H9 (cell line): ENCODE results near the gene CDNF. TPM values are rescaled to one million over a fixed set of nuclear protein-coding genes. Genes with fewer than 3 reads are reported as not detected.

Experiments
- DNase-seq: peaks from one replicate; pipeline ENCODE4 v3.0.0-alpha.2; 2017
- H2AFZ ChIP-seq: one replicate; pipeline ENCODE4 v1.6.1; 2013; ENCODE audit warnings: mild to moderate bottlenecking, low read length, control low read depth, moderate library complexity
- H2AK5ac ChIP-seq: 2 replicates; pipeline ENCODE4 v1.6.1; 2013; ENCODE audit warnings: low read length, control low read depth, mixed read lengths; ENCODE audit not compliant: insufficient read length
- H2BK120ac ChIP-seq: one replicate; pipeline ENCODE4 v1.6.1; 2013; ENCODE audit warnings: low read depth, mild to moderate bottlenecking, low read length, control low read depth, inconsistent platforms; ENCODE audit not compliant: poor library complexity, severe bottlenecking
- H2BK12ac ChIP-seq: 2 replicates; pipeline ENCODE4 v1.6.1; 2013; ENCODE audit warnings: low read length, control low read depth, mixed read lengths, low read depth; ENCODE audit not compliant: insufficient read length
- H2BK15ac ChIP-seq: 2 replicates; pipeline ENCODE4 v1.6.1; 2013; ENCODE audit warnings: low read depth, low read length, control low read depth
- H2BK20ac ChIP-seq: one replicate; pipeline ENCODE4 v1.6.1; 2013; ENCODE audit warnings: low read depth, mild to moderate bottlenecking, low read length, control low read depth, inconsistent platforms; ENCODE audit not compliant: poor library complexity, severe bottlenecking
- H2BK5ac ChIP-seq: 2 replicates; pipeline ENCODE4 v1.6.1; 2013; ENCODE audit warnings: low read length, control low read depth, mixed read lengths; ENCODE audit not compliant: insufficient read length
- H3K14ac ChIP-seq: 2 replicates; pipeline ENCODE4 v1.6.1; 2013; ENCODE audit warnings: low read length, control low read depth; ENCODE audit not compliant: insufficient read depth
- H3K18ac ChIP-seq: 2 replicates; pipeline ENCODE4 v1.6.1; 2013; ENCODE audit warnings: low read depth, mild to moderate bottlenecking, mixed read lengths, low read length, control low read depth; ENCODE audit not compliant: insufficient read length
- H3K23ac ChIP-seq: 2 replicates; pipeline ENCODE4 v1.6.1; 2013; ENCODE audit warnings: low read length, control low read depth, mixed read lengths, low read depth; ENCODE audit not compliant: insufficient read length
- H3K23me2 ChIP-seq: 2 replicates; pipeline ENCODE4 v1.6.1; 2013; ENCODE audit warnings: low read depth, mild to moderate bottlenecking, mixed read lengths, low read length, control low read depth; ENCODE audit not compliant: insufficient read length, poor library complexity, severe bottlenecking
- H3K27ac ChIP-seq: 2 replicates; pipeline ENCODE4 v1.5.1; 2013; ENCODE audit warnings: low read length, control low read depth, mixed read lengths, low read depth; ENCODE audit not compliant: insufficient read length
- H3K27me3 ChIP-seq: 2 replicates; pipeline ENCODE4 v1.6.1; 2013; ENCODE audit warnings: low read length, control low read depth, inconsistent platforms; ENCODE audit not compliant: insufficient read depth
- H3K4ac ChIP-seq: 2 replicates; pipeline ENCODE4 v1.6.1; 2013; ENCODE audit warnings: low read depth, mild to moderate bottlenecking, control low read depth, inconsistent platforms, low read length, moderate library complexity
- H3K4me1 ChIP-seq: 2 replicates; pipeline ENCODE4 v1.6.1; 2013; ENCODE audit warnings: low read length, control low read depth, inconsistent platforms; ENCODE audit not compliant: insufficient read depth
- H3K4me2 ChIP-seq: 2 replicates; pipeline ENCODE4 v1.6.1; 2013; ENCODE audit warnings: low read length, control low read depth, mixed read lengths; ENCODE audit not compliant: insufficient read length, insufficient read depth
- H3K56ac ChIP-seq: 2 replicates; pipeline ENCODE4 v1.6.1; 2013; ENCODE audit warnings: low read depth, mild to moderate bottlenecking, mixed read lengths, low read length, control low read depth; ENCODE audit not compliant: insufficient read length
- H3K79me1 ChIP-seq: 2 replicates; pipeline ENCODE4 v1.6.1; 2013; ENCODE audit warnings: low read depth, mild to moderate bottlenecking, moderate library complexity, low read length, control low read depth, inconsistent platforms; ENCODE audit not compliant: insufficient read depth, poor library complexity, severe bottlenecking
- H3K79me2 ChIP-seq: 2 replicates; pipeline ENCODE4 v1.6.1; 2013; ENCODE audit warnings: low read length, control low read depth, inconsistent platforms; ENCODE audit not compliant: insufficient read depth
- H3K9ac ChIP-seq: 2 replicates; pipeline ENCODE4 v1.6.1; 2013; ENCODE audit warnings: low read length, control low read depth, mixed read lengths; ENCODE audit not compliant: insufficient read length; ENCODE audit errors: extremely low read depth
- H3K9me3 ChIP-seq: one replicate; pipeline ENCODE4 v1.6.1; 2013; ENCODE audit warnings: low read depth, low read length, inconsistent platforms; ENCODE audit not compliant: control insufficient read depth
- H3T11ph ChIP-seq: one replicate; pipeline ENCODE4 v1.6.1; 2013; ENCODE audit warnings: mild to moderate bottlenecking, low read length, control low read depth, inconsistent platforms
- H4K20me1 ChIP-seq: one replicate; pipeline ENCODE4 v1.6.1; 2013; ENCODE audit not compliant: control insufficient read depth, insufficient read length, insufficient read depth
- H4K5ac ChIP-seq: 2 replicates; pipeline ENCODE4 v1.6.1; 2013; ENCODE audit warnings: low read depth, mild to moderate bottlenecking, mixed read lengths, low read length, control low read depth; ENCODE audit not compliant: insufficient read length
- H4K8ac ChIP-seq: replicated peaks from 2 replicates; pipeline ENCODE4 v1.6.1; 2013; ENCODE audit warnings: low read length, control low read depth, mixed read lengths, low read depth; ENCODE audit not compliant: insufficient read length
- H4K91ac ChIP-seq: 2 replicates; pipeline ENCODE4 v1.6.1; 2013; ENCODE audit warnings: low read depth, mild to moderate bottlenecking, moderate library complexity, mixed read lengths, low read length, control low read depth; ENCODE audit not compliant: insufficient read length
- H3K27ac Mint-ChIP-seq, 3 experiments: 2 replicates in 2 of 3; 3 replicates in 1 of 3; pipeline ENCODE4 v1.8.0; 2020 to 2021; ENCODE audit warnings: mixed read lengths in 3 of 3, mild to moderate bottlenecking in 1 of 3, moderate library complexity in 1 of 3
- H3K27me3 Mint-ChIP-seq: 2 replicates; pipeline ENCODE4 v1.8.0; 2021; ENCODE audit warnings: low read depth, mild to moderate bottlenecking, moderate library complexity, mixed read lengths
- H3K36me3 Mint-ChIP-seq, 3 experiments: 2 replicates in 2 of 3; 3 replicates in 1 of 3; pipeline ENCODE4 v1.8.0; 2020 to 2021; ENCODE audit warnings: low read depth in 3 of 3, mixed read lengths in 3 of 3; ENCODE audit not compliant: insufficient read depth in 1 of 3
- H3K4me1 Mint-ChIP-seq, 2 experiments: 2 replicates each; pipeline ENCODE4 v1.8.0; 2020; ENCODE audit warnings: mixed read lengths in 2 of 2
- H3K4me3 Mint-ChIP-seq, 2 experiments: 2 replicates in 1 of 2; 3 replicates in 1 of 2; pipeline ENCODE4 v1.8.0; 2020 to 2021; ENCODE audit warnings: mild to moderate bottlenecking in 2 of 2, mixed read lengths in 2 of 2, moderate library complexity in 1 of 2
- H3K9me3 Mint-ChIP-seq, 2 experiments: 2 replicates in 1 of 2; 3 replicates in 1 of 2; pipeline ENCODE4 v1.8.0; 2020; ENCODE audit warnings: mild to moderate bottlenecking in 2 of 2, mixed read lengths in 2 of 2, moderate library complexity in 1 of 2
- CTCF ChIP-seq: fragments of 200-600 bp; sonication (generic); conservative IDR thresholded peaks from 3 replicates; pipeline ENCODE4 v1.8.0; 2021; ENCODE audit warnings: antibody characterized with exemption, mild to moderate bottlenecking
- WGBS: extraction: QIAGEN DNeasy Blood & Tissue Kit; methylation state at CpG from one replicate; pipeline ENCODE4 v1.1.7; 2013; ENCODE audit warnings: missing lambda C conversion rate, low lambda C conversion rate, mixed read lengths; ENCODE audit not compliant: insufficient read length; ENCODE audit errors: extremely low coverage; 5-methylcytosine and 5-hydroxymethylcytosine counted together
- total RNA-seq: library from RNA; stranded (reverse); gene quantifications from 2 replicates; pipeline ENCODE4 v1.2.1, GENCODE V29; 2021

Gene CDNF
- total RNA-seq, 1 experiment from 2014 or later, result 1.3 TPM

- Histone ChIP-seq H3K9ac (no peak overlapping the region), H3K14ac (no peak overlapping the region)
- H3K4me3 Mint-ChIP-seq, result no peak overlapping the region
These were observed 66.9 kb downstream of the CDNF start for GRCh38 chr10:14770927-14771326.

More at GRCh38 chr10:14770927-14771326, 66.9 kb downstream of the CDNF start:
- no peaks in the 10 kb centered on the region for H3K4me1 ChIP-seq
- no peak overlapping the region for H4K91ac ChIP-seq
- no peak overlapping the region for H3K4me2 ChIP-seq
- H3K27me3 ChIP-seq, result no peaks in the 10 kb centered on the region
- no peaks in the 10 kb centered on the region for H3K4me1 Mint-ChIP-seq
- H2BK20ac ChIP-seq, result no peak overlapping the region
- TF ChIP-seq CTCF, result no peak
- H3K27ac ChIP-seq, result no peak overlapping the region
- H3K27ac Mint-ChIP-seq, result no peak overlapping the region
- no peaks in the 10 kb centered on the region for H3K9me3 Mint-ChIP-seq
- H3T11ph ChIP-seq, result no peak overlapping the region
- H2BK12ac ChIP-seq, result no peak overlapping the region
- no peak overlapping the region for H2BK5ac ChIP-seq
- WGBS, result no CpG with 5 or more reads among the region's 2 CpGs
- no peaks in the 10 kb centered on the region for H4K20me1 ChIP-seq
- no peak overlapping the region for H3K56ac ChIP-seq
- H4K8ac ChIP-seq, result no peak overlapping the region
- no peaks in the 10 kb centered on the region for H3K23me2 ChIP-seq
- no peaks in the 10 kb centered on the region for H3K79me2 ChIP-seq
- no peak overlapping the region for H2BK120ac ChIP-seq
- no peak overlapping the region for H2AK5ac ChIP-seq
- peaks cover 2% of the 10 kb centered on the region; the same call in 1 of the 2 replicates for H3K27me3 Mint-ChIP-seq
- H3K36me3 Mint-ChIP-seq, result no peaks in the 10 kb centered on the region; a peak in 1 of 7 replicates
- H2AFZ ChIP-seq, result no peak overlapping the region
- H3K79me1 ChIP-seq, result no peaks in the 10 kb centered on the region
- no peak overlapping the region for H3K23ac ChIP-seq
- no peak for DNase-seq
- no peak overlapping the region for H3K4ac ChIP-seq
- no peak overlapping the region for H2BK15ac ChIP-seq
- H4K5ac ChIP-seq, result no peak overlapping the region
- no peak overlapping the region for H3K18ac ChIP-seq
- no peaks in the 10 kb centered on the region for H3K9me3 ChIP-seq

Other genes with a start within 250 kb of the CDNF start
- 24.5 and 26.3 TPM in 2 replicates for gene FAM107B, start 63.1 kb downstream of the CDNF start, total RNA-seq
- gene HSPA14, start 269 bp upstream of the CDNF start, total RNA-seq, result 38.5 and 41.0 TPM in 2 replicates
- 23.1 and 25.0 TPM in 2 replicates for gene MSANTD7, start 269 bp upstream of the CDNF start, total RNA-seq
- gene SUV39H2, start 40.8 kb upstream of the CDNF start, total RNA-seq, result 59.7 and 62.6 TPM in 2 replicates
- 11.9 and 15.2 TPM in 2 replicates for gene DCLRE1C, start 116.1 kb upstream of the CDNF start, total RNA-seq
- 0.72 TPM in 1 of 2 replicates, not detected in the other for gene MEIG1, start 121.4 kb upstream of the CDNF start, total RNA-seq
- 0.31 and 0.48 TPM in 2 replicates for gene OLAH, start 205.9 kb upstream of the CDNF start, total RNA-seq